Endothelial cell of umbilical vein (primary cell): ENCODE measurements around the gene STARD9. TPM values are rescaled to one million over a fixed set of nuclear protein-coding genes. Genes with fewer than 3 reads are reported as not detected.

Experiments used
- BruUV-seq: library from RNA; stranded (reverse); fragments of 400-500 nt; replicated peaks from 2 replicates; lab custom pipeline; 2021; lab: Mats Ljungman, UMichigan
- CTCF ChIA-PET: fragments of 300-600, 350-600 bp; sonication (Branson Sonifier 250); formaldehyde crosslinking; loops from one replicate; lab custom pipeline; 2021; ENCODE audit warnings: antibody characterized with exemption, inconsistent platforms; lab: Charles Lee
- POLR2A ChIA-PET: fragments of 300-600, 350-600 bp; sonication (Branson Sonifier 250); formaldehyde crosslinking; loops from one replicate; lab custom pipeline; 2021; ENCODE audit warnings: antibody characterized with exemption, inconsistent platforms; lab: Charles Lee
- DNase-seq: peaks from one replicate; pipeline ENCODE4 v3.0.0-alpha.2; 2011; ENCODE audit warnings: low read depth, low spot score
- FAIRE-seq: peaks from 2 replicates; lab custom pipeline; 2011; peaks lifted over from hg19 to GRCh38; lab: Jason Lieb, UNC
- H2AFZ ChIP-seq: 2 replicates; pipeline ENCODE4 v1.6.0; 2012; ENCODE audit warnings: low read depth, low read length, control low read depth, inconsistent platforms
- H3K27ac ChIP-seq: 2 replicates; pipeline ENCODE4 v1.5.1; 2011; ENCODE audit warnings: low read depth, mild to moderate bottlenecking, control low read depth, low read length, moderate library complexity; ENCODE audit not compliant: insufficient read depth
- H3K27me3 ChIP-seq, 2 experiments: 2 replicates each; pipeline versions ENCODE4 v1.6.0 to v1.6.1; 2011; ENCODE audit warnings: low read length in 2 of 2, mixed read lengths in 1 of 2; ENCODE audit not compliant: control insufficient read depth in 2 of 2, insufficient read depth in 2 of 2
- H3K36me3 ChIP-seq, 2 experiments: 2 replicates in 1 of 2; 3 replicates in 1 of 2; pipeline ENCODE4 v1.5.1; 2011; ENCODE audit warnings: low read length in 2 of 2, mild to moderate bottlenecking in 1 of 2, moderate library complexity in 1 of 2; ENCODE audit not compliant: control insufficient read depth in 2 of 2, insufficient read depth in 2 of 2; ENCODE audit errors: extremely low read depth in 1 of 2
- H3K4me1 ChIP-seq: 3 replicates; pipeline ENCODE4 v1.5.1; 2011; ENCODE audit warnings: mild to moderate bottlenecking, low read length; ENCODE audit not compliant: control insufficient read depth, insufficient read depth; ENCODE audit errors: extremely low read depth
- H3K4me2 ChIP-seq: 2 replicates; pipeline ENCODE4 v1.6.1; 2011; ENCODE audit warnings: low read length, control low read depth, mixed read lengths; ENCODE audit not compliant: insufficient read depth
- H3K4me3 ChIP-seq, 3 experiments: fragments of 200-600 bp in 1 of 3; sonication (generic), shearing (Covaris generic) in 1 of 3; replicated peaks in 1 of 3; 2 replicates each; pipeline ENCODE4 v1.5.1; 2011 to 2016; ENCODE audit warnings: control low read depth in 3 of 3, low read length in 3 of 3, mild to moderate bottlenecking in 2 of 3, inconsistent platforms in 1 of 3, low read depth in 1 of 3, moderate library complexity in 1 of 3; ENCODE audit not compliant: insufficient read depth in 1 of 3
- H3K79me2 ChIP-seq: 2 replicates; pipeline ENCODE4 v1.6.0; 2012; ENCODE audit warnings: low read length, inconsistent platforms; ENCODE audit not compliant: control insufficient read depth, insufficient read depth
- H3K9ac ChIP-seq: replicated peaks from 2 replicates; pipeline ENCODE3; 2011; ENCODE audit warnings: low read length, control low read depth; ENCODE audit not compliant: insufficient read depth; ENCODE audit errors: extremely low read depth
- H3K9me1 ChIP-seq: replicated peaks from 3 replicates; pipeline ENCODE4 v1.6.0; 2011; ENCODE audit warnings: mild to moderate bottlenecking, low read length; ENCODE audit not compliant: control insufficient read depth, insufficient read depth; ENCODE audit errors: extremely low read depth
- H3K9me3 ChIP-seq: replicated peaks from 2 replicates; pipeline ENCODE4 v1.5.1; 2012; ENCODE audit warnings: low read length, inconsistent platforms; ENCODE audit not compliant: control insufficient read depth, insufficient read depth
- H4K20me1 ChIP-seq: replicated peaks from 2 replicates; pipeline ENCODE3; 2011; ENCODE audit warnings: mild to moderate bottlenecking, low read length; ENCODE audit not compliant: control insufficient read depth, insufficient read depth; ENCODE audit errors: extremely low read depth
- CTCF ChIP-seq, 2 donors: IDR thresholded peaks; 1 replicate in 1 of 2; 2 replicates in 1 of 2; pipeline ENCODE4 v1.5.1; 2011; ENCODE audit warnings: low read length in 2 of 2, mild to moderate bottlenecking in 2 of 2, moderate library complexity in 2 of 2, control low read depth in 1 of 2, inconsistent platforms in 1 of 2, low read depth in 1 of 2; ENCODE audit not compliant: insufficient read depth in 1 of 2; ENCODE audit errors: extremely low read depth in 1 of 2
- EZH2 ChIP-seq: IDR thresholded peaks from 2 replicates; pipeline ENCODE4 v1.6.1; 2012; ENCODE audit warnings: borderline replicate concordance, low read depth, mild to moderate bottlenecking, moderate library complexity, low read length, inconsistent platforms; ENCODE audit not compliant: severe bottlenecking
- FOS ChIP-seq: IDR thresholded peaks from 2 replicates; pipeline ENCODE4 v1.6.1; 2011; ENCODE audit warnings: mild to moderate bottlenecking, low read length, moderate library complexity, borderline replicate concordance; ENCODE audit not compliant: insufficient read depth
- GATA2 ChIP-seq: IDR thresholded peaks from 2 replicates; pipeline ENCODE4 v1.7.0; 2011; ENCODE audit warnings: low read depth, mild to moderate bottlenecking, moderate library complexity, mixed read lengths, low read length; ENCODE audit not compliant: insufficient read length, insufficient read depth
- JUN ChIP-seq: IDR thresholded peaks from 2 replicates; pipeline ENCODE4 v1.6.1; 2011; ENCODE audit warnings: borderline replicate concordance, low read depth; ENCODE audit not compliant: insufficient read length, insufficient read depth
- MYC ChIP-seq: IDR thresholded peaks from one replicate; pipeline ENCODE4 v1.6.1; 2011; ENCODE audit warnings: mild to moderate bottlenecking, low read depth, low read length
- POLR2A ChIP-seq: IDR thresholded peaks from 2 replicates; pipeline ENCODE4 v1.6.1; 2012; ENCODE audit warnings: low read depth, mild to moderate bottlenecking, control low read depth, low read length
- POLR2AphosphoS5 ChIP-seq: IDR thresholded peaks from 2 replicates; pipeline ENCODE4 v1.6.1; 2012; ENCODE audit warnings: low read depth, mild to moderate bottlenecking, control low read depth, low read length, moderate library complexity; ENCODE audit not compliant: insufficient read depth
- dilution Hi-C: fragments of 300-500 bp; cut with MboI; formaldehyde crosslinking; loops from one replicate; pipeline ENCODE4 v1.15.0; 2019; ENCODE audit warnings: low sequenced_read_pairs; ENCODE audit not compliant: extremely low pct_ligation_motif_present
- intact Hi-C: fragments of 100-400 bp; cut with micrococcal nuclease; formaldehyde crosslinking; loops from one replicate; pipeline ENCODE4 v1.10.0; 2022
- polyA plus RNA-seq, 4 experiments: library from polyadenylated mRNA; depleted of rRNA in 3 of 4; stranded (reverse) in 3 of 4; unstranded in 1 of 4; fragments of >200 nt; gene quantifications; 2 replicates each; pipeline versions ENCODE4 v1.2.1 to v1.2.3, GENCODE V29; 2011 to 2012; ENCODE audit warnings: missing spikeins in 1 of 4
- total RNA-seq: library from RNA; stranded (reverse); gene quantifications from 2 replicates; pipeline ENCODE4 v1.2.3, GENCODE V29; 2021
- TF ChIP-seq, protein P1 (sequence below): IDR thresholded peaks from 2 replicates; pipeline ENCODE4 v1.6.1; 2011; ENCODE audit not compliant: insufficient read depth, insufficient read length

The STARD9 gene
- total and polyA plus RNA-seq, 2 donors (not counting 3 experiments of a cell fraction or from before 2014, with no cell fraction given): 4.6 to 17.5 TPM

DNA sequence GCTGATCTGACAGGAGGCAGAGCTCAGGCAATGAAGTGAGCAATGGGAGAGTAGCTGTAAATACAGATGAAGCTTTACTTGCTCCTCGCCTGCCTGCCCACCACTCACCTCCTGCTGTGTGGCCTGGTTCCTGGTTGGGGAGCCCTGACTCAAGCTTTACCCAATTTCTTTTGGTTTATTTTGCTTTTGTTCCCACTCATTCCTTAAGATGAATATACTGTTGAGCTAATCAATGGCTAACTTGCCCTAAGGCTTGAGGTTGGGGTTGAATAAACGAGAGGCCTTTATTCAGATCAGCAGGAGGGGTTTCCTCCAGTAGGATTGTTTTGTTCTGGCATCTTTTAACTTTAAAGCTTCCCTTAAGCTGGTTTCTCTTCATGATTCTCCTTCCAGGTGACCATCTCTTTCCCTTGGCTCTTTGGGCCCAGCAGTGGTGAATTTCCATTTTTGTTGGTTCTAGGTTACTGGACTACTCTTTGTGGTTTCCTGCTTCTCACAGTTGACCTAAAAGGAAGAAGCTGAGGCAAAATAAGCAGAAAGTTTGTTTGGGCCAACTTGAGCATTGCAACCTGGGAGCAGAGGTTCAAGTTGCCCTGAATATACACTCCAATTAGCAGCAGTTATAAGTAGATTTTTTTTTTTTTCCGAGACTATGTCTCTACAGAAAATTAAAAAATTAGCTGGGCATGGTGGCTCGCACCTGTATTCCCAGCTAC is 44.4 kb downstream of the STARD9 start:
- TF ChIP-seq MYC (no peak), POLR2A (no peak), GATA2 (no peak), FOS (no peak), EZH2 (no peak), POLR2AphosphoS5 (no peak), CTCF (IDR thresholded peaks at IDR 0.05; ENCODE audit: extremely low read depth in 1 of 2, insufficient read depth in 1 of 2, low read depth in 1 of 2, low read length in 2 of 2) (no peak), JUN (no peak)
- TF ChIP-seq, protein P1, sequence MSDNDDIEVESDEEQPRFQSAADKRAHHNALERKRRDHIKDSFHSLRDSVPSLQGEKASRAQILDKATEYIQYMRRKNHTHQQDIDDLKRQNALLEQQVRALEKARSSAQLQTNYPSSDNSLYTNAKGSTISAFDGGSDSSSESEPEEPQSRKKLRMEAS: no peak
- Histone ChIP-seq H3K4me1 (no peaks in the 10 kb centered on the region), H3K9me1 (no peaks in the 10 kb centered on the region), H3K36me3 (no peaks in the 10 kb centered on the region), H3K9ac (no peak overlapping the region), H4K20me1 (no peaks in the 10 kb centered on the region), H3K4me2 (no peak overlapping the region), H3K27me3 (no peaks in the 10 kb centered on the region), H3K79me2 (no peaks in the 10 kb centered on the region), H3K9me3 (no peaks in the 10 kb centered on the region), H2AFZ (no peak overlapping the region), H3K27ac (no peak overlapping the region), H3K4me3 (no peak overlapping the region)
- dilution Hi-C loops (no loop called here), intact Hi-C loops (no loop called here)
- POLR2A ChIA-PET: no interaction called here
- no TSS peak for BruUV-seq
- FAIRE-seq (no peak), DNase-seq (no peak)
- CTCF ChIA-PET: interaction anchor here (0.7 to 1.0 kb wide), 3 partner anchors 10 to 482 kb away, joined by 3 to 4 read pairs (median 3); no protein-coding TSS in a partner anchor
